ENCODE results near the gene RGS12.

The RGS12 gene

GRCh38 chr4:3336382-3337356 is 43.8 kb downstream of the RGS12 start:
- no peak for DNase-seq

- DNase-seq: no peak
These were observed 44.5 kb downstream of the RGS12 start for GRCh38 chr4:3337357-3337732.

- DNase-seq: no peak
These were observed 45.0 kb downstream of the RGS12 start for GRCh38 chr4:3337811-3338210.

GRCh38 chr4:3338321-3338838 is 45.6 kb downstream of the RGS12 start:
- no peak for DNase-seq

- no peak for DNase-seq
These were observed 46.2 kb downstream of the RGS12 start for GRCh38 chr4:3338976-3339531.

- no peak for DNase-seq
These were observed 46.8 kb downstream of the RGS12 start for GRCh38 chr4:3339577-3339976.

- no peak for DNase-seq
These were observed 47.3 kb downstream of the RGS12 start for GRCh38 chr4:3340038-3340699.

- peak; percentile 95 for DNase-seq
These were observed 47.9 kb downstream of the RGS12 start for GRCh38 chr4:3340700-3341083.

GRCh38 chr4:3341760-3342159 is 48.9 kb downstream of the RGS12 start:
- DNase-seq: no peak

GRCh38 chr4:3342182-3342854 is 49.5 kb downstream of the RGS12 start:
- peak; percentile 86 for DNase-seq
